ENCODE data around the gene SF3A1.
"Not testable (repeated sequence)": the region's sequence is repeated elsewhere in the genome, so short reads cannot be mapped to it uniquely, and the experiment has no call there.

Gene SF3A1

GRCh38 chr22:30356449-30357235 is at the start of gene SF3A1, which contains the start of gene CCDC157:
SF3A1 (minus strand) TSS chr22:30356894; CDS start chr22:30356792, 102 bp downstream.
CCDC157 (plus strand) TSS chr22:30357007; CDS start chr22:30366001, 8,994 bp downstream.
- Histone ChIP-seq H3K36me3 (ENCODE audit: insufficient read depth, low read length) (no peaks in the 10 kb centered on the region), H3K4me3 (ENCODE audit: low read depth, low read length) (peak within 1 kb of the TSS; percentile 90), H3K27ac (ENCODE audit: low read depth, low read length) (peak within 1 kb of the TSS; percentile 79), H2AFZ (ENCODE audit: low read length, unreplicated experiment) (peak within 1 kb of the TSS; percentile 85), H3K79me2 (ENCODE audit: control insufficient read depth, insufficient read depth, low read length, unreplicated experiment) (peaks cover 41% of the 10 kb centered on the region), H3K27me3 (ENCODE audit: insufficient read depth, low read length) (no peaks in the 10 kb centered on the region), H3K4me1 (ENCODE audit: control insufficient read depth, insufficient read depth, low read length, unreplicated experiment) (peaks cover 6% of the 10 kb centered on the region)

GRCh38 chr22:30406400-30406799 is 49.7 kb upstream of the SF3A1 start:
- Histone ChIP-seq H3K4me3 (ENCODE audit: low read depth, low read length) (no peak overlapping the region), H3K36me3 (ENCODE audit: insufficient read depth, low read length) (peaks cover 4% of the 10 kb centered on the region; the same call in 1 of the 2 replicates), H3K79me2 (ENCODE audit: control insufficient read depth, insufficient read depth, low read length, unreplicated experiment) (peaks cover 19% of the 10 kb centered on the region), H3K27ac (ENCODE audit: low read depth, low read length) (no peak overlapping the region), H3K27me3 (ENCODE audit: insufficient read depth, low read length) (no peaks in the 10 kb centered on the region), H2AFZ (ENCODE audit: low read length, unreplicated experiment) (no peak overlapping the region), H3K4me1 (ENCODE audit: control insufficient read depth, insufficient read depth, low read length, unreplicated experiment) (peaks cover 26% of the 10 kb centered on the region)

- H3K36me3 ChIP-seq (ENCODE audit: insufficient read depth, low read length) = peaks cover 4% of the 10 kb centered on the region; the same call in 1 of the 2 replicates
- peaks cover 19% of the 10 kb centered on the region for H3K79me2 ChIP-seq (ENCODE audit: control insufficient read depth, insufficient read depth, low read length, unreplicated experiment)
- H3K4me3 ChIP-seq (ENCODE audit: low read depth, low read length) = no peak overlapping the region
- no peaks in the 10 kb centered on the region for H3K27me3 ChIP-seq (ENCODE audit: insufficient read depth, low read length)
- H3K4me1 ChIP-seq (ENCODE audit: control insufficient read depth, insufficient read depth, low read length, unreplicated experiment) = peaks cover 26% of the 10 kb centered on the region
- 0 out of 2 replicates have a peak overlapping the region, but pooled peaks have one; percentile 1 for H3K27ac ChIP-seq (ENCODE audit: low read depth, low read length)
- no peak overlapping the region for H2AFZ ChIP-seq (ENCODE audit: low read length, unreplicated experiment)
Observed at GRCh38 chr22:30405731-30406130, 49.0 kb upstream of the SF3A1 start.

- H3K79me2 ChIP-seq (ENCODE audit: control insufficient read depth, insufficient read depth, low read length, unreplicated experiment) = peaks cover 28% of the 10 kb centered on the region
- H3K36me3 ChIP-seq (ENCODE audit: insufficient read depth, low read length) = peaks cover 4% of the 10 kb centered on the region; the same call in 1 of the 2 replicates
- H2AFZ ChIP-seq (ENCODE audit: low read length, unreplicated experiment) = no peak overlapping the region
- H3K4me3 ChIP-seq (ENCODE audit: low read depth, low read length) = no peak overlapping the region
- no peaks in the 10 kb centered on the region for H3K27me3 ChIP-seq (ENCODE audit: insufficient read depth, low read length)
- H3K4me1 ChIP-seq (ENCODE audit: control insufficient read depth, insufficient read depth, low read length, unreplicated experiment) = peaks cover 33% of the 10 kb centered on the region
- no peak overlapping the region for H3K27ac ChIP-seq (ENCODE audit: low read depth, low read length)
Observed at GRCh38 chr22:30404307-30404706, 47.6 kb upstream of the SF3A1 start.

- not testable (repeated sequence) for H3K27ac ChIP-seq (ENCODE audit: low read depth, low read length); H3K36me3 ChIP-seq (ENCODE audit: insufficient read depth, low read length); H3K27me3 ChIP-seq (ENCODE audit: insufficient read depth, low read length); H3K4me3 ChIP-seq (ENCODE audit: low read depth, low read length); H2AFZ ChIP-seq (ENCODE audit: low read length, unreplicated experiment)
- Histone ChIP-seq H3K79me2 (ENCODE audit: control insufficient read depth, insufficient read depth, low read length, unreplicated experiment) (peaks cover 43% of the 10 kb centered on the region), H3K4me1 (ENCODE audit: control insufficient read depth, insufficient read depth, low read length, unreplicated experiment) (peaks cover 27% of the 10 kb centered on the region)
Observed at GRCh38 chr22:30402766-30403104, 46.0 kb upstream of the SF3A1 start.

- no peak overlapping the region for H3K4me3 ChIP-seq (ENCODE audit: low read depth, low read length)
- H3K27ac ChIP-seq (ENCODE audit: low read depth, low read length) = no peak overlapping the region
- H3K36me3 ChIP-seq (ENCODE audit: insufficient read depth, low read length) = peaks cover 3% of the 10 kb centered on the region; the same call in 1 of the 2 replicates
- H3K4me1 ChIP-seq (ENCODE audit: control insufficient read depth, insufficient read depth, low read length, unreplicated experiment) = peaks cover 27% of the 10 kb centered on the region
- H3K79me2 ChIP-seq (ENCODE audit: control insufficient read depth, insufficient read depth, low read length, unreplicated experiment) = peaks cover 49% of the 10 kb centered on the region
- no peak overlapping the region for H2AFZ ChIP-seq (ENCODE audit: low read length, unreplicated experiment)
- no peaks in the 10 kb centered on the region for H3K27me3 ChIP-seq (ENCODE audit: insufficient read depth, low read length)
Observed at GRCh38 chr22:30402028-30402765, 45.5 kb upstream of the SF3A1 start.

GRCh38 chr22:30401024-30401423 is 44.3 kb upstream of the SF3A1 start:
- H3K4me3 ChIP-seq (ENCODE audit: low read depth, low read length); H3K27me3 ChIP-seq (ENCODE audit: insufficient read depth, low read length); H3K36me3 ChIP-seq (ENCODE audit: insufficient read depth, low read length); H2AFZ ChIP-seq (ENCODE audit: low read length, unreplicated experiment); H3K27ac ChIP-seq (ENCODE audit: low read depth, low read length): not testable (repeated sequence)
- H3K4me1 ChIP-seq (ENCODE audit: control insufficient read depth, insufficient read depth, low read length, unreplicated experiment) = peaks cover 27% of the 10 kb centered on the region
- H3K79me2 ChIP-seq (ENCODE audit: control insufficient read depth, insufficient read depth, low read length, unreplicated experiment) = peaks cover 54% of the 10 kb centered on the region

- H3K27me3 ChIP-seq (ENCODE audit: insufficient read depth, low read length) = no peaks in the 10 kb centered on the region
- no peak overlapping the region for H3K27ac ChIP-seq (ENCODE audit: low read depth, low read length)
- no peak overlapping the region for H2AFZ ChIP-seq (ENCODE audit: low read length, unreplicated experiment)
- H3K4me1 ChIP-seq (ENCODE audit: control insufficient read depth, insufficient read depth, low read length, unreplicated experiment) = peaks cover 25% of the 10 kb centered on the region
- peaks cover 50% of the 10 kb centered on the region for H3K79me2 ChIP-seq (ENCODE audit: control insufficient read depth, insufficient read depth, low read length, unreplicated experiment)
- no peaks in the 10 kb centered on the region for H3K36me3 ChIP-seq (ENCODE audit: insufficient read depth, low read length)
- H3K4me3 ChIP-seq (ENCODE audit: low read depth, low read length) = no peak overlapping the region
Observed at GRCh38 chr22:30400159-30400558, 43.5 kb upstream of the SF3A1 start.

- Histone ChIP-seq H3K4me1 (ENCODE audit: control insufficient read depth, insufficient read depth, low read length, unreplicated experiment) (peaks cover 22% of the 10 kb centered on the region), H3K36me3 (ENCODE audit: insufficient read depth, low read length) (no peaks in the 10 kb centered on the region), H3K27me3 (ENCODE audit: insufficient read depth, low read length) (no peaks in the 10 kb centered on the region), H3K27ac (ENCODE audit: low read depth, low read length) (no peak overlapping the region), H3K79me2 (ENCODE audit: control insufficient read depth, insufficient read depth, low read length, unreplicated experiment) (peaks cover 50% of the 10 kb centered on the region), H2AFZ (ENCODE audit: low read length, unreplicated experiment) (no peak overlapping the region), H3K4me3 (ENCODE audit: low read depth, low read length) (0 out of 2 replicates have a peak overlapping the region, but pooled peaks have one; percentile 45)
Observed at GRCh38 chr22:30399718-30400117, 43.0 kb upstream of the SF3A1 start.

GRCh38 chr22:30398685-30399680 is 42.3 kb upstream of the SF3A1 start:
- peaks cover 48% of the 10 kb centered on the region for H3K79me2 ChIP-seq (ENCODE audit: control insufficient read depth, insufficient read depth, low read length, unreplicated experiment)
- H2AFZ ChIP-seq (ENCODE audit: low read length, unreplicated experiment) = no peak overlapping the region
- peak overlapping the region; percentile 37; the same call in 1 of the 2 replicates for H3K27ac ChIP-seq (ENCODE audit: low read depth, low read length)
- no peaks in the 10 kb centered on the region for H3K27me3 ChIP-seq (ENCODE audit: insufficient read depth, low read length)
- H3K4me1 ChIP-seq (ENCODE audit: control insufficient read depth, insufficient read depth, low read length, unreplicated experiment) = peaks cover 22% of the 10 kb centered on the region
- H3K4me3 ChIP-seq (ENCODE audit: low read depth, low read length) = peak overlapping the region; percentile 91
- no peaks in the 10 kb centered on the region for H3K36me3 ChIP-seq (ENCODE audit: insufficient read depth, low read length)
